Measurements from ENCODE around the gene RNF183.

RNF183 gene

DNA sequence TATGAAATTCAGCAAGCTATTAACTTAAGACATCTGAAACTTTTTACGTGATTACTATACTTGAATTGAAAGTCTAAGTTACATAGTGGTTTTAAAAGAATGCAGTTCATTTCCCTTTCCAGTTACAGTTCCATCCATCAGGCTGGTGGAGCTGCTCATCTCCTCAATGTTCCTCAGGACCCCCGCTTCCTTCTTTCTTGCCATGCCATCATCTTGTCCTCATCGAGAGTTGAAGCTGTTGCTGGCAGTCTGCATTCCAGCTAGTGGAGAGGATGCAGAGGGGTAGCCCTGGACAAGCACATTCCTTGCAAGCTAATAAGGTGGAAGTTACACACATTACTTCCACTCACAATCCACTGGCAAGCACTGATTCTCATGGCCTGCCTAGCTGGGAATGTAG, 8.8 kb upstream of the RNF183 start:
- DNase-seq = no peak
- TF ChIP-seq, protein P1, sequence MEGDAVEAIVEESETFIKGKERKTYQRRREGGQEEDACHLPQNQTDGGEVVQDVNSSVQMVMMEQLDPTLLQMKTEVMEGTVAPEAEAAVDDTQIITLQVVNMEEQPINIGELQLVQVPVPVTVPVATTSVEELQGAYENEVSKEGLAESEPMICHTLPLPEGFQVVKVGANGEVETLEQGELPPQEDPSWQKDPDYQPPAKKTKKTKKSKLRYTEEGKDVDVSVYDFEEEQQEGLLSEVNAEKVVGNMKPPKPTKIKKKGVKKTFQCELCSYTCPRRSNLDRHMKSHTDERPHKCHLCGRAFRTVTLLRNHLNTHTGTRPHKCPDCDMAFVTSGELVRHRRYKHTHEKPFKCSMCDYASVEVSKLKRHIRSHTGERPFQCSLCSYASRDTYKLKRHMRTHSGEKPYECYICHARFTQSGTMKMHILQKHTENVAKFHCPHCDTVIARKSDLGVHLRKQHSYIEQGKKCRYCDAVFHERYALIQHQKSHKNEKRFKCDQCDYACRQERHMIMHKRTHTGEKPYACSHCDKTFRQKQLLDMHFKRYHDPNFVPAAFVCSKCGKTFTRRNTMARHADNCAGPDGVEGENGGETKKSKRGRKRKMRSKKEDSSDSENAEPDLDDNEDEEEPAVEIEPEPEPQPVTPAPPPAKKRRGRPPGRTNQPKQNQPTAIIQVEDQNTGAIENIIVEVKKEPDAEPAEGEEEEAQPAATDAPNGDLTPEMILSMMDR (IDR thresholded peaks at IDR 0.05; ENCODE audit: low read depth, low read length) = no peak
- no peaks in the 10 kb centered on the region; the same call in 1 of the 2 replicates for H3K4me1 ChIP-seq
- H3K4me3 ChIP-seq (ENCODE audit: low read depth, low read length) = no peak overlapping the region
- H3K9me3 ChIP-seq = no peaks in the 10 kb centered on the region
- no peaks in the 10 kb centered on the region for H3K27me3 ChIP-seq
- H3K36me3 ChIP-seq = no peaks in the 10 kb centered on the region

DNA sequence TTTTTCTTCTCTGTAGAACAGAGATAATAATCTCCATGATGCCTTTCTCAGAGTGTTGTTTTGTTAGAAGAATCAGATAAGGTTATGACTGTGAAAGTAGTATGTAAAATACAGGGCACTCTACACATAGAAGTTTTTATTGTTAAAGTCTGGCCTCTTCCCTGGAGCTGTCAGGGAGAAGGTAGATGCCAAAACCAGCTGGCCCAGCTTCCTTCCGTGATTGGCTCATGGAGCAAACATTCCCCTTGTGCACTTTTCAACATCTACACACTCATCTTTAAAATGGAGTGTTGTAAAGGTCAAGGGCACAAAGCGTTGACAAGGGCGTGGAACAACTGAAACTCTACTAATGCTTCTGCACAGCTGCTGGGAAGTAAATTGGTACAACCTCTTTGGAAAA, 7.4 kb upstream of the RNF183 start:
- H3K36me3 ChIP-seq = no peaks in the 10 kb centered on the region
- no peak overlapping the region for H3K4me3 ChIP-seq (ENCODE audit: low read depth, low read length)
- no peaks in the 10 kb centered on the region; the same call in 1 of the 2 replicates for H3K4me1 ChIP-seq
- no peaks in the 10 kb centered on the region for H3K27me3 ChIP-seq
- no peak for DNase-seq
- no peaks in the 10 kb centered on the region for H3K9me3 ChIP-seq
- TF ChIP-seq, protein P1 (IDR thresholded peaks at IDR 0.05; ENCODE audit: low read depth, low read length) = no peak

DNA sequence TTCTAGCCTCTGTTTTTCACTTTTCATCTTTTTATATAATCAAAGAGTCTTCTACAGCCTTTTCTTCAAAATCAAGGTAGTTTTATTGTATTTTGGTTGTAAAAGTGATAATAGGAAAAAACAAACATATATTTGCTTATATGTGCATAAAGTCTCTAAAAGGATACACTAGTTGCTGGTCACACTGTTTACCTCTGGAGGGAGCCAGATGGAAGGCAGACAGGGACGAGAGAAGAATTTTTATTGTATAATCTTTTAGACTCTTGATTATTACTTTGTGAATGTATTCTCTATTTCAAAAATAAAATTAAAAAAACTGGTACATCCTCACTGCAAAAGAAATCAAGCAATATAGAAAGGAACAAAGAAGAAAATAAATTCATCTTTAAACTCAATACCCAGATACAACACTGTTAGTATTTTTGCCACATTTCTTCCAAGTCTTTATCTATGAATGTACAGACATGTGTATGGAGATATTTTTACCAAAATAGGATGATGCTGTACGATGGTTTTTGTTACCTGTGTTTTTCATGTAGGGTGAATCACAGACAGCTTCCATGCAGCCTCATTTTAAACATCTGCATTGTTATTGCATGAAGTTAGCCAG, 6.1 kb upstream of the RNF183 start:
- no peaks in the 10 kb centered on the region for H3K27me3 ChIP-seq
- no peaks in the 10 kb centered on the region; the same call in 1 of the 2 replicates for H3K4me1 ChIP-seq
- TF ChIP-seq, protein P1 (IDR thresholded peaks at IDR 0.05; ENCODE audit: low read depth, low read length) = peak; percentile 89
- H3K9me3 ChIP-seq = no peaks in the 10 kb centered on the region
- no peak overlapping the region for H3K4me3 ChIP-seq (ENCODE audit: low read depth, low read length)
- DNase-seq = peak; percentile 40
- H3K36me3 ChIP-seq = no peaks in the 10 kb centered on the region

DNA sequence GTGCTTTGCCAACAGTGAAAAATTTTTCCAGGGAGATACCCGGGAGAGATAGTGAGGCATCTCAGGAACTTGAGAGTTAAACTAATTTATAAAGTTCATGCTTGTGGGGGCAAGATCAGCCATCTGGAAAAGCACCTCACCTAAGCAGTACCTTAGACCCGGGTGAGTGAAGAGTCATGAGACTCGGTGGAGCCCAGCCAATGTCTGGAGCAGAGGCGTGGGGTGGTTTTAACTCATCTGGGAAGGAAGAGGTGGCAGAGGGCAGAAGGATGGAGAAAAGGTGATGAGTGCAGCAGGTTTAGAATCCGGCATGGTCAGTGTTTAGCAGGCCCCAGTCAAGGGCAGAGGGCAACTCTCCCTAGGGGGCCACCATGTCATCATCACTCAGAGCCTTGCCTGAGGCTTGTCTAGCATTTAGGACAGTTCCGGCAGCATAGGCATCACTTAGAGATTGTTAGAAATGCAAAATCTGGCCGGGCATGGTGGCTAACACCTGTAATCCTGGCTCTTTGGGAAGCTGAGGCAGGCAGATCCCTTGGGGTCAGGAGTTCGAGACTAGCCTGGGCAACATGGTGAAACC, 4.3 kb upstream of the RNF183 start:
- no peaks in the 10 kb centered on the region; the same call in 1 of the 2 replicates for H3K4me1 ChIP-seq
- H3K4me3 ChIP-seq (ENCODE audit: low read depth, low read length) = no peak overlapping the region
- no peaks in the 10 kb centered on the region for H3K36me3 ChIP-seq
- H3K9me3 ChIP-seq = no peaks in the 10 kb centered on the region
- no peaks in the 10 kb centered on the region for H3K27me3 ChIP-seq
- DNase-seq = no peak
- TF ChIP-seq, protein P1 (IDR thresholded peaks at IDR 0.05; ENCODE audit: low read depth, low read length) = no peak

DNA sequence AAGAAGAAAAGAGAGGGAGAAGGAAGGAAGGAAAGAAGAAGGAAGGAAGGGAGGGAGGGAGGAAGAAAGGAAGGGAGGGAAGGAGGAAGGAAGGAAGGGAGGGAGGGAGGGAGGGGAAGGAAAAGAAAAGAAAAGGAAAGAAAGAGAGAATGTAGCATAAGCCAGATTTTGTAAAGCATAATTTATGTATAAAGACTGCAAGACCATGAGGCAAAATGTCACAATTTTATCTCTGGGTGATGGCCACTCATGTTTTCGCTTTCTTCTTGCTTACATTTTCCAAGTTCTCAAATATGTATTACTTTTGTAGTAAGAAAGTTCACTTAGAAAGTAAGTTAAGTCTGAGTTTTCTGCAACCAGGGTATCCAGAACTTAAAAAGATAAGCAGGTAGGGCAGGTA, 3.4 kb upstream of the RNF183 start:
- no peak for DNase-seq
- H3K4me1 ChIP-seq = no peaks in the 10 kb centered on the region; the same call in 1 of the 2 replicates
- H3K36me3 ChIP-seq = no peaks in the 10 kb centered on the region
- no peaks in the 10 kb centered on the region for H3K27me3 ChIP-seq
- H3K4me3 ChIP-seq (ENCODE audit: low read depth, low read length) = no peak overlapping the region
- no peaks in the 10 kb centered on the region for H3K9me3 ChIP-seq
- TF ChIP-seq, protein P1 (IDR thresholded peaks at IDR 0.05; ENCODE audit: low read depth, low read length) = no peak

DNA sequence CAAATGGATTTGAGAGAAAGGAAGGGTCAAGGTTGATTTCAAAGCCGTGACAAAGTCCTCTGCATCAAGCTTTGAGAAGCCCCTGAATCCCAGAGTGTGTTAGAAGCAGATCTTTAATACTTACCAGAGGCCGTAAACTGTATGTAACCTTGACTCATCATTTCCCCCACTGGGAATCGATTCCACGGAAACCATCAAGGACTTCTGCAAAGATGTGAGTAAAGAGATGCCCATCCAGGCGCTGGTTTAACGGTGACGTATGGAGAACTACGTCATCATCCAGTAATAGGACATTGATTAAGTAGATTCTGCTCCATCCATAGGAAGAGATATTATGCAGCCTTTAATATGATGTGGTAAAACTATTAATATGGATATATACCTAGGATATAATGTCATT, 1.6 kb downstream of the RNF183 start:
- H3K27me3 ChIP-seq = no peaks in the 10 kb centered on the region
- no peaks in the 10 kb centered on the region for H3K36me3 ChIP-seq
- DNase-seq = no peak
- no peaks in the 10 kb centered on the region for H3K9me3 ChIP-seq
- TF ChIP-seq, protein P1 (IDR thresholded peaks at IDR 0.05; ENCODE audit: low read depth, low read length) = no peak
- no peaks in the 10 kb centered on the region; the same call in 1 of the 2 replicates for H3K4me1 ChIP-seq
- no peak overlapping the region for H3K4me3 ChIP-seq (ENCODE audit: low read depth, low read length)

Measured in BE2C (cell line).